NB4 (cell line): ENCODE results near the gene PLAAT1.

ENCODE experiments used
- CTCF ChIP-seq: IDR thresholded peaks from one replicate; pipeline ENCODE4 v1.5.1; 2012; ENCODE audit warnings: low read depth, low read length
- MAX ChIP-seq: IDR thresholded peaks from 2 replicates; pipeline ENCODE4 v1.6.1; 2011; ENCODE audit warnings: low read depth, low read length
- POLR2A ChIP-seq: IDR thresholded peaks from 2 replicates; pipeline ENCODE4 v1.6.1; 2011; ENCODE audit warnings: mild to moderate bottlenecking; ENCODE audit not compliant: insufficient read length; ENCODE audit errors: extremely low read depth

GRCh38 chr3:193262707-193263106 is 21.7 kb downstream of the PLAAT1 start:
- TF ChIP-seq CTCF (no peak), MAX (no peak), POLR2A (no peak)
